WTC11 (cell line): ENCODE results near the gene ATP5IF1. TPM values are rescaled to one million over a fixed set of nuclear protein-coding genes. Genes with fewer than 3 reads are reported as not detected.
A peak's percentile ranks its signal among the peaks of the same experiment; 100 is the strongest.

Source experiments
- ATAC-seq: fragments of 200-7000 bp; cut with Tn5 transposase; 2 replicates; pipeline ENCODE4 v1.10.0; 2021; ENCODE audit warnings: mild to moderate bottlenecking, moderate library complexity
- CTCF ChIA-PET: fragments of 300-600 bp; sonication (Branson Sonifier 250); formaldehyde crosslinking; loops from one replicate; lab custom pipeline; 2021; ENCODE audit warnings: antibody characterized with exemption; lab: Charles Lee
- POLR2A ChIA-PET: fragments of 350-600 bp; sonication (Branson Sonifier 250); formaldehyde crosslinking; loops from one replicate; lab custom pipeline; 2021; ENCODE audit warnings: antibody characterized with exemption; lab: Charles Lee
- DNase-seq: peaks from one replicate; pipeline ENCODE4 v3.0.0; 2021; ENCODE audit warnings: low spot score
- H3K27ac Mint-ChIP-seq: 2 replicates; pipeline ENCODE4 v1.8.0; 2021; ENCODE audit warnings: mixed read lengths
- H3K27me3 Mint-ChIP-seq: 2 replicates; pipeline ENCODE4 v1.8.0; 2021; ENCODE audit warnings: low read depth, mild to moderate bottlenecking, moderate library complexity, mixed read lengths
- H3K36me3 Mint-ChIP-seq: 2 replicates; pipeline ENCODE4 v1.8.0; 2021; ENCODE audit warnings: mixed read lengths
- H3K4me1 Mint-ChIP-seq: 2 replicates; pipeline ENCODE4 v1.8.0; 2022; ENCODE audit warnings: mixed read lengths
- H3K4me3 Mint-ChIP-seq: 2 replicates; pipeline ENCODE4 v1.8.0; 2021; ENCODE audit warnings: mild to moderate bottlenecking, moderate library complexity, mixed read lengths
- H3K9me3 Mint-ChIP-seq: 2 replicates; pipeline ENCODE4 v1.8.0; 2021; ENCODE audit warnings: mixed read lengths
- E2F4 ChIP-seq: sonication (generic); formaldehyde crosslinking; IDR thresholded peaks from 2 replicates; pipeline ENCODE4 v1.8.1; 2022; ENCODE audit warnings: low read depth, mild to moderate bottlenecking, moderate library complexity, missing genetic modification reagents, borderline replicate concordance
- EMX1 ChIP-seq: fragments of 250-450 bp; sonication (Bioruptor Pico); IDR thresholded peaks from 2 replicates; pipeline ENCODE4 v1.8.0; 2021; ENCODE audit warnings: mild to moderate bottlenecking
- ETV6 ChIP-seq: sonication (generic); formaldehyde crosslinking; IDR thresholded peaks from 2 replicates; pipeline ENCODE4 v1.8.1; 2022; ENCODE audit warnings: mild to moderate bottlenecking, missing genetic modification reagents
- FOXJ3 ChIP-seq: sonication (generic); formaldehyde crosslinking; IDR thresholded peaks from 2 replicates; pipeline ENCODE4 v1.9.0; 2021; ENCODE audit warnings: missing genetic modification reagents, mild to moderate bottlenecking, borderline replicate concordance
- GTF2I ChIP-seq: fragments of 250-450 bp; sonication (Bioruptor Pico); conservative IDR thresholded peaks from 2 replicates; pipeline ENCODE4 v1.4.0; 2021; ENCODE audit warnings: mild to moderate bottlenecking
- JAZF1 ChIP-seq: fragments of 250-450 bp; sonication (Bioruptor Pico); IDR thresholded peaks from 2 replicates; pipeline ENCODE4 v1.9.0; 2021; ENCODE audit warnings: moderate library complexity, mild to moderate bottlenecking, inconsistent platforms
- KAT7 ChIP-seq: sonication (generic); formaldehyde crosslinking; IDR thresholded peaks from 2 replicates; pipeline ENCODE4 v1.8.1; 2023; ENCODE audit warnings: missing genetic modification reagents, mild to moderate bottlenecking, borderline replicate concordance
- OVOL2 ChIP-seq: fragments of 250-450 bp; sonication (Bioruptor Pico); IDR thresholded peaks from 2 replicates; pipeline ENCODE4 v1.9.0; 2021; ENCODE audit warnings: mild to moderate bottlenecking, borderline replicate concordance
- PRRX2 ChIP-seq: fragments of 250-450 bp; sonication (Bioruptor Pico); IDR thresholded peaks from 2 replicates; pipeline ENCODE4 v1.8.0; 2021; ENCODE audit warnings: mild to moderate bottlenecking
- SMAD3 ChIP-seq: sonication (generic); formaldehyde crosslinking; IDR thresholded peaks from 2 replicates; pipeline ENCODE4 v1.8.0; 2022; ENCODE audit warnings: missing genetic modification reagents, mild to moderate bottlenecking, borderline replicate concordance
- SMAD4 ChIP-seq: sonication (generic); formaldehyde crosslinking; IDR thresholded peaks from 2 replicates; pipeline ENCODE4 v1.8.0; 2022; ENCODE audit warnings: mild to moderate bottlenecking, missing genetic modification reagents
- SOX15 ChIP-seq: fragments of 250-450 bp; sonication (Bioruptor Pico); IDR thresholded peaks from 2 replicates; pipeline ENCODE4 v1.9.0; 2021; ENCODE audit warnings: mild to moderate bottlenecking
- TCF7 ChIP-seq: sonication (generic); formaldehyde crosslinking; IDR thresholded peaks from 2 replicates; pipeline ENCODE4 v1.8.0; 2022; ENCODE audit warnings: mild to moderate bottlenecking, low read depth, missing genetic modification reagents, moderate library complexity
- ZMAT4 ChIP-seq: fragments of 250-450 bp; sonication (Bioruptor Pico); IDR thresholded peaks from 2 replicates; pipeline ENCODE4 v1.9.0; 2021; ENCODE audit warnings: mild to moderate bottlenecking
- ZNF263 ChIP-seq: sonication (generic); formaldehyde crosslinking; IDR thresholded peaks from 2 replicates; pipeline ENCODE4 v1.8.1; 2022; ENCODE audit warnings: low read depth, mild to moderate bottlenecking, moderate library complexity, missing genetic modification reagents
- ZNF317 ChIP-seq: sonication (generic); formaldehyde crosslinking; IDR thresholded peaks from 2 replicates; pipeline ENCODE4 v1.8.1; 2023; ENCODE audit warnings: low read depth, mild to moderate bottlenecking, moderate library complexity, missing genetic modification reagents, borderline replicate concordance
- total RNA-seq: library from RNA; stranded (reverse); gene quantifications from 3 replicates; pipeline ENCODE4 v1.2.3, GENCODE V29; 2021
- TF ChIP-seq, protein P1 (sequence below): fragments of 250-450 bp; sonication (Bioruptor Pico); conservative IDR thresholded peaks from 2 replicates; pipeline ENCODE4 v1.9.0; 2021; ENCODE audit warnings: mild to moderate bottlenecking
- TF ChIP-seq, protein P2 (sequence below): fragments of 250-450 bp; sonication (Bioruptor Pico); IDR thresholded peaks from 2 replicates; pipeline ENCODE4 v1.9.0; 2021; ENCODE audit warnings: mild to moderate bottlenecking
- TF ChIP-seq, protein P3 (sequence below): sonication (generic); formaldehyde crosslinking; conservative IDR thresholded peaks from 2 replicates; pipeline ENCODE4 v1.8.1; 2022; ENCODE audit warnings: mild to moderate bottlenecking, missing genetic modification reagents
- TF ChIP-seq, protein P4 (sequence below): fragments of 250-450 bp; sonication (Bioruptor Pico); IDR thresholded peaks from 2 replicates; pipeline ENCODE4 v1.9.0; 2021; ENCODE audit warnings: mild to moderate bottlenecking, borderline replicate concordance

The ATP5IF1 gene
- total RNA-seq, 1 experiment from 2014 or later: 201 TPM

DNA sequence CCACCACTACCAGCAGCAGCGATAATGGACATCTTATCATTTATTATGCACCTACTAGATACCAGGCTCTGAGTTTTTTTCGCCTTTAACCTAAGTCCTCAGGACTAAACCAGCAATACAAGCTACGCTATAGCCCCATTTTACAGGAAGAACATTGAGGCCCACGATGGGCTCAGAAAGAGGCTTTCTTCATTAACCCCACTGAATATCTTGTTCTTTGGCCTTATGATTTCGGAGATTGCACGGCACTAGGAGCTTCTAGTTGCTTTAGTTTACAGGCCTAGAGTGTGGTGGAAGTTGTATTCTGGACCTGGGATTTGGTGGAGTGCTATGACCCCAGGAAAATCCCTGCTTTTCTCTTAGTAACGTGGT is 24.9 kb downstream of the ATP5IF1 start:
- TF ChIP-seq GTF2I (CRISPR knock-in tag) (peak; percentile 82), ZNF317 (CRISPR knock-in tag) (no peak)
- DNase-seq: no peak
- CTCF ChIA-PET: interaction anchor here (1.2 to 8.0 kb wide), 2 partner anchors 12 to 99 kb away, joined by 3 to 79 read pairs; no protein-coding TSS in a partner anchor
- H3K4me1 Mint-ChIP-seq: peaks cover 45% of the 10 kb centered on the region
- H3K36me3 Mint-ChIP-seq: peaks cover 3% of the 10 kb centered on the region; the same call in 1 of the 2 replicates
- no peak for ATAC-seq
- H3K27me3 Mint-ChIP-seq: no peaks in the 10 kb centered on the region; the same call in 1 of the 2 replicates
- no peaks in the 10 kb centered on the region for H3K9me3 Mint-ChIP-seq
- H3K4me3 Mint-ChIP-seq: peak overlapping the region; percentile 79
- POLR2A ChIA-PET: interaction anchor here (0.5 to 2.7 kb wide), 3 partner anchors 12 to 68 kb away, joined by 5 to 19 read pairs (median 7); partner anchors contain the start of gene MED18
- peak overlapping the region; percentile 33; the same call in 1 of the 2 replicates for H3K27ac Mint-ChIP-seq

- no peaks in the 10 kb centered on the region for H3K27me3 Mint-ChIP-seq
- no peaks in the 10 kb centered on the region for H3K9me3 Mint-ChIP-seq
- ChIA-PET CTCF (interaction anchor here (1.3 to 3.4 kb wide), 2 partner anchors 9 to 16 kb away, joined by 3 to 29 read pairs; no protein-coding TSS in a partner anchor), POLR2A (interaction anchor here (0.7 to 1.2 kb wide), 2 partner anchors 17 to 24 kb away, joined by 3 to 5 read pairs; no protein-coding TSS in a partner anchor)
- H3K27ac Mint-ChIP-seq: peak overlapping the region; percentile 82
- ATAC-seq (no peak), DNase-seq (no peak)
- TF ChIP-seq FOXJ3 (no peak), JAZF1 (no peak), ZNF263 (CRISPR knock-in tag) (no peak), PRRX2 (no peak), SMAD4 (CRISPR knock-in tag) (no peak), SMAD3 (no peak), TCF7 (CRISPR knock-in tag) (no peak), ZMAT4 (no peak), EMX1 (CRISPR knock-in tag) (no peak), SOX15 (CRISPR knock-in tag) (no peak), OVOL2 (CRISPR knock-in tag) (no peak), ETV6 (CRISPR knock-in tag) (no peak), KAT7 (CRISPR knock-in tag) (no peak), E2F4 (CRISPR knock-in tag) (no peak)
- TF ChIP-seq, protein P1, sequence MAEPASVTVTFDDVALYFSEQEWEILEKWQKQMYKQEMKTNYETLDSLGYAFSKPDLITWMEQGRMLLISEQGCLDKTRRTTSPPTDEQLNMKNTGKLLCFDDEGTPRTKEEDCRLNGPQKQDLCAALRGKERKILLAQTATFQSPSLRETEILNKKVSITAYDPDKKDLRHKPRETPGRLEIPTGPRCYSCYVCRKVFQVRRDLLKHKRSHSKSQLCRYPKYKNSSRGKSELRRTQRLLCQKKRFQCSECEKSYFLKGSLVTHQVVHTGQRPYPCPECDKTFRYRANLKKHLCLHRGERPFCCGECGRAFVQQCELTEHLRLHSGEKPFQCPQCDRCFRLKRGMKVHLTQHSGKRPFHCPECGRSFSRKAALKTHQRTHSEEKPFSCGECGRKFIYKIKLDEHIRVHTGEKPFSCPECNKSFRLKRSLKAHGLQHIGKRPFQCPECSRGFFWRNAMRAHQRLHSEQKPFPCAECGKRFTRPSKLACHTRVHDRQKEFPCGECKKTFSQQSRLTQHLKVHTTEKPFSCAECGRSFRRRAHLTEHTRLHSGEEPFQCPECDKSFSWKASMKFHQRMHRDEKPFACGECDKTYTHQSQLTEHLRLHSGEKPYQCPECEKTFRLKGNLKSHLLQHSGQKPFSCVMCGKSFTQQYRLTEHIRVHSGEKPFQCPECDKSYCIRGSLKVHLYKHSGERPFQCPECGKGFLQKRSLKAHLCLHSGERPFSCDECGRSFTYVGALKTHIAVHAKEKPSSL: no peak
- TF ChIP-seq, protein P2, sequence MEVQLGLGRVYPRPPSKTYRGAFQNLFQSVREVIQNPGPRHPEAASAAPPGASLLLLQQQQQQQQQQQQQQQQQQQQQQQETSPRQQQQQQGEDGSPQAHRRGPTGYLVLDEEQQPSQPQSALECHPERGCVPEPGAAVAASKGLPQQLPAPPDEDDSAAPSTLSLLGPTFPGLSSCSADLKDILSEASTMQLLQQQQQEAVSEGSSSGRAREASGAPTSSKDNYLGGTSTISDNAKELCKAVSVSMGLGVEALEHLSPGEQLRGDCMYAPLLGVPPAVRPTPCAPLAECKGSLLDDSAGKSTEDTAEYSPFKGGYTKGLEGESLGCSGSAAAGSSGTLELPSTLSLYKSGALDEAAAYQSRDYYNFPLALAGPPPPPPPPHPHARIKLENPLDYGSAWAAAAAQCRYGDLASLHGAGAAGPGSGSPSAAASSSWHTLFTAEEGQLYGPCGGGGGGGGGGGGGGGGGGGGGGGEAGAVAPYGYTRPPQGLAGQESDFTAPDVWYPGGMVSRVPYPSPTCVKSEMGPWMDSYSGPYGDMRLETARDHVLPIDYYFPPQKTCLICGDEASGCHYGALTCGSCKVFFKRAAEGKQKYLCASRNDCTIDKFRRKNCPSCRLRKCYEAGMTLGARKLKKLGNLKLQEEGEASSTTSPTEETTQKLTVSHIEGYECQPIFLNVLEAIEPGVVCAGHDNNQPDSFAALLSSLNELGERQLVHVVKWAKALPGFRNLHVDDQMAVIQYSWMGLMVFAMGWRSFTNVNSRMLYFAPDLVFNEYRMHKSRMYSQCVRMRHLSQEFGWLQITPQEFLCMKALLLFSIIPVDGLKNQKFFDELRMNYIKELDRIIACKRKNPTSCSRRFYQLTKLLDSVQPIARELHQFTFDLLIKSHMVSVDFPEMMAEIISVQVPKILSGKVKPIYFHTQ (CRISPR knock-in tag): no peak
- TF ChIP-seq, protein P3, sequence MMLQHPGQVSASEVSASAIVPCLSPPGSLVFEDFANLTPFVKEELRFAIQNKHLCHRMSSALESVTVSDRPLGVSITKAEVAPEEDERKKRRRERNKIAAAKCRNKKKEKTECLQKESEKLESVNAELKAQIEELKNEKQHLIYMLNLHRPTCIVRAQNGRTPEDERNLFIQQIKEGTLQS (CRISPR knock-in tag): no peak
- TF ChIP-seq, protein P4, sequence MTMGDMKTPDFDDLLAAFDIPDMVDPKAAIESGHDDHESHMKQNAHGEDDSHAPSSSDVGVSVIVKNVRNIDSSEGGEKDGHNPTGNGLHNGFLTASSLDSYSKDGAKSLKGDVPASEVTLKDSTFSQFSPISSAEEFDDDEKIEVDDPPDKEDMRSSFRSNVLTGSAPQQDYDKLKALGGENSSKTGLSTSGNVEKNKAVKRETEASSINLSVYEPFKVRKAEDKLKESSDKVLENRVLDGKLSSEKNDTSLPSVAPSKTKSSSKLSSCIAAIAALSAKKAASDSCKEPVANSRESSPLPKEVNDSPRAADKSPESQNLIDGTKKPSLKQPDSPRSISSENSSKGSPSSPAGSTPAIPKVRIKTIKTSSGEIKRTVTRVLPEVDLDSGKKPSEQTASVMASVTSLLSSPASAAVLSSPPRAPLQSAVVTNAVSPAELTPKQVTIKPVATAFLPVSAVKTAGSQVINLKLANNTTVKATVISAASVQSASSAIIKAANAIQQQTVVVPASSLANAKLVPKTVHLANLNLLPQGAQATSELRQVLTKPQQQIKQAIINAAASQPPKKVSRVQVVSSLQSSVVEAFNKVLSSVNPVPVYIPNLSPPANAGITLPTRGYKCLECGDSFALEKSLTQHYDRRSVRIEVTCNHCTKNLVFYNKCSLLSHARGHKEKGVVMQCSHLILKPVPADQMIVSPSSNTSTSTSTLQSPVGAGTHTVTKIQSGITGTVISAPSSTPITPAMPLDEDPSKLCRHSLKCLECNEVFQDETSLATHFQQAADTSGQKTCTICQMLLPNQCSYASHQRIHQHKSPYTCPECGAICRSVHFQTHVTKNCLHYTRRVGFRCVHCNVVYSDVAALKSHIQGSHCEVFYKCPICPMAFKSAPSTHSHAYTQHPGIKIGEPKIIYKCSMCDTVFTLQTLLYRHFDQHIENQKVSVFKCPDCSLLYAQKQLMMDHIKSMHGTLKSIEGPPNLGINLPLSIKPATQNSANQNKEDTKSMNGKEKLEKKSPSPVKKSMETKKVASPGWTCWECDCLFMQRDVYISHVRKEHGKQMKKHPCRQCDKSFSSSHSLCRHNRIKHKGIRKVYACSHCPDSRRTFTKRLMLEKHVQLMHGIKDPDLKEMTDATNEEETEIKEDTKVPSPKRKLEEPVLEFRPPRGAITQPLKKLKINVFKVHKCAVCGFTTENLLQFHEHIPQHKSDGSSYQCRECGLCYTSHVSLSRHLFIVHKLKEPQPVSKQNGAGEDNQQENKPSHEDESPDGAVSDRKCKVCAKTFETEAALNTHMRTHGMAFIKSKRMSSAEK (CRISPR knock-in tag): no peak
- no peak overlapping the region for H3K4me3 Mint-ChIP-seq
- H3K36me3 Mint-ChIP-seq: peaks cover 7% of the 10 kb centered on the region
- peaks cover 55% of the 10 kb centered on the region for H3K4me1 Mint-ChIP-seq
These were observed 29.0 kb downstream of the ATP5IF1 start for GRCh38 chr1:28264897-28265296.
